Ascending aorta (tissue), 2 donors: ENCODE data around the gene JHY. TPM values are rescaled to one million over a fixed set of nuclear protein-coding genes. Genes with fewer than 3 reads are reported as not detected.

Experiments
- DNase-seq, 2 donors: peaks; one replicate each; pipeline ENCODE4 v3.0.0-alpha.2; 2019; ENCODE audit warnings: low spot score in 2 of 2
- H3K27ac ChIP-seq, 2 donors: fragments of 200-600 bp; sonication (generic); one replicate each; pipeline ENCODE4 v1.5.1; 2016 to 2017; ENCODE audit warnings: mild to moderate bottlenecking in 1 of 2
- H3K27me3 ChIP-seq: fragments of 200-600 bp; sonication (generic); one replicate; pipeline ENCODE4 v1.5.1; 2017
- H3K36me3 ChIP-seq, 2 donors: fragments of 200-600 bp; sonication (generic); one replicate each; pipeline ENCODE4 v1.5.1; 2016
- H3K4me1 ChIP-seq, 2 donors: fragments of 200-600 bp; sonication (generic); one replicate each; pipeline ENCODE4 v1.5.1; 2016 to 2017; ENCODE audit warnings: mild to moderate bottlenecking in 1 of 2
- H3K4me3 ChIP-seq, 2 donors: fragments of 200-600 bp; sonication (generic); one replicate each; pipeline ENCODE4 v1.5.1; 2016 to 2017; ENCODE audit warnings: mild to moderate bottlenecking in 1 of 2
- H3K9me3 ChIP-seq, 2 donors: fragments of 200-600 bp; sonication (generic); one replicate each; pipeline ENCODE4 v1.5.1; 2016
- intact Hi-C: fragments of 100-400 bp; cut with DNase I; formaldehyde crosslinking; loops from one replicate; pipeline ENCODE4 v1.15.1; 2023
- total RNA-seq: library from RNA; depleted of rRNA; stranded (reverse); fragments of >200 nt; gene quantifications from one replicate; pipeline ENCODE4 v1.1.0, GENCODE V29; 2016
- TF ChIP-seq, protein P1 (sequence below), 3 experiments: fragments of 200-600 bp in 2 of 3; fragments of 450-650 bp in 1 of 3; sonication (generic) in 2 of 3; IDR thresholded peaks; one replicate each; pipeline ENCODE4 v1.5.1; 2016 to 2019; ENCODE audit warnings: antibody characterized with exemption in 3 of 3, mild to moderate bottlenecking in 1 of 3, moderate library complexity in 1 of 3

JHY gene
- total RNA-seq, 1 donor from 2014 or later, result 1.3 TPM

DNA sequence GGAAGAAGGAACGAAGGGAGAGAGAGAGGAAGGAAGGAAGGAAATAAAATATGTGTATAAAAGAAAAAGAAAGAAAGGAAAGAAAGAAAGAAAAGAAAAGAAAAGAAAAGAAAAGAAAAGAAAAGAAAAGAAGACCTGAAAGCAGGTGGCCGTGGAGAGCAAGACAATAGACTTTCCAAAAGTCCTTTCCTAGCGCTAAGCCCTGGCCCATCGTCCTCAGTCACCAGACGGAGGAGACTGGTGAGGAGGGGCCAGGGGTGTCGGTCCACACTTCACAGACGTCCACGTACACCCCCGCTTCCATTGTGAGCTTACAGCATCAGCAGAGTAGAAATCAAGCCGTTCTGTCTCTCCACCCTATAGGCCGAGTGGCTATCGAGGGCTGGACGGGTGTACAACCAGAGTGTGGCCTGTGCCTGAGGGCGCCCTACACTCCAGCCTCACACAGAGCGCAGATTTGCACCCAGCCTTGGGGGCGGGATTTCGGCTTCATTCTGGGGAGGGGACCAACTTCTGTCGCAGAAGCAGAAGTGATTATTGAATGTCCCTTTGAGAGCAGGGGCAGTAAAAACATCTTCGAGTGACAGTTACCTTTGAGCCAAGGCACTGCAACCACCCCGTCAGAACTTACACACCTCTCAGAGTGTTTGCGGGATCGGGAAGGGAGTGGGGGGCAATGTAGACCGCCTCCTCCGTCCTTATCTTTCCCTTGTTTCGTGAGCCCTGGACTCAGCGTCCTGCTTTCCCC lies 101.1 kb downstream of the JHY start:
- H3K9me3 ChIP-seq, result no peaks in the 10 kb centered on the region
- peaks cover 7 to 8% of the 10 kb centered on the region in 2 donors for H3K4me1 ChIP-seq
- intact Hi-C loops, result no loop called here
- H3K36me3 ChIP-seq, result no peaks in the 10 kb centered on the region
- TF ChIP-seq, protein P1, sequence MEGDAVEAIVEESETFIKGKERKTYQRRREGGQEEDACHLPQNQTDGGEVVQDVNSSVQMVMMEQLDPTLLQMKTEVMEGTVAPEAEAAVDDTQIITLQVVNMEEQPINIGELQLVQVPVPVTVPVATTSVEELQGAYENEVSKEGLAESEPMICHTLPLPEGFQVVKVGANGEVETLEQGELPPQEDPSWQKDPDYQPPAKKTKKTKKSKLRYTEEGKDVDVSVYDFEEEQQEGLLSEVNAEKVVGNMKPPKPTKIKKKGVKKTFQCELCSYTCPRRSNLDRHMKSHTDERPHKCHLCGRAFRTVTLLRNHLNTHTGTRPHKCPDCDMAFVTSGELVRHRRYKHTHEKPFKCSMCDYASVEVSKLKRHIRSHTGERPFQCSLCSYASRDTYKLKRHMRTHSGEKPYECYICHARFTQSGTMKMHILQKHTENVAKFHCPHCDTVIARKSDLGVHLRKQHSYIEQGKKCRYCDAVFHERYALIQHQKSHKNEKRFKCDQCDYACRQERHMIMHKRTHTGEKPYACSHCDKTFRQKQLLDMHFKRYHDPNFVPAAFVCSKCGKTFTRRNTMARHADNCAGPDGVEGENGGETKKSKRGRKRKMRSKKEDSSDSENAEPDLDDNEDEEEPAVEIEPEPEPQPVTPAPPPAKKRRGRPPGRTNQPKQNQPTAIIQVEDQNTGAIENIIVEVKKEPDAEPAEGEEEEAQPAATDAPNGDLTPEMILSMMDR (IDR thresholded peaks at IDR 0.05), result no peak
- H3K4me3 ChIP-seq, result peak overlapping the region; percentile 69 to 87
- no peak for DNase-seq
- peaks cover 32% of the 10 kb centered on the region for H3K27me3 ChIP-seq
- no peak overlapping the region for H3K27ac ChIP-seq

DNA sequence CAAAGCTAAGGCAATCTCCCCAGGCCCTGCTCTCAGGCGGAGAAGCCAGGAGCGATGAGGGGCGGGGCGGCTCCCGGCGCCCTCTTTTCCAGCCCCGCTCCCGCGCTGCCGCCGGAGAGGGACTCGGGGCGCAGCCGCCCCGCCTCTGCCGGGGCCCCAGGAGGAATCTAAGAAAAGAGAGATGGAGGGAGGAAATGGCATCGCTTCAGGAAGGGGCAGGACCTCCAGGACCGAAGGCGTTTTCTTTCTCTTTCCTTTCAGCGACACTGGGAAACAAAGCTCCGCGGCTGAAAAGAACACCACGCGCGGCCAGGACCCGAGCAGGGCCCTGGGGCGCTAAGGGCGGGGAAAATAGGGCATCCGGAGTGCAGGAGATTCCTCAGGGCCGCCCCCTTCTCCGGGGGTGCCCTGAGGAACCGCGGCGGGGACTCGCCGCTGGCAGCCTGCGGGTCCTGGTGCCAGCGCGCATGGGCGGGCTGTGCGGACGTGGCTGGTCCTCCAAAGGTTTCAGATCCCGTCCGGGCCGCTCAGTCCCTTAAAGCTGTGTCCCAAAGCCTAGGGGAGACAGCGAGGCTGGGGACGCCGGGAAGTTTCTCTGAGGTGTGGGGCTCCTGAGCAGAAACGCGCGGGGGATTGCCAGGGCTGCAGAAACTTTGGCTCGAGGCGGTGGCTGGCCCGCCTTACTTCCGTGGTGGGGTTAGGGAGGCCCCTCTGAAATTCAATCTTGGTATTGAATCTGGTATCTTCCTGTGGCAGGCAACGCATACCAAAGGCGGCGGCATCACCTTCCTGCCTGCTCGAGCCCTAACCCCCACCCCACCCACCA lies 101.8 kb downstream of the JHY start:
- Histone ChIP-seq H3K36me3 (no peaks in the 10 kb centered on the region), H3K4me1 (peaks cover 7 to 8% of the 10 kb centered on the region in 2 donors), H3K9me3 (no peaks in the 10 kb centered on the region), H3K27me3 (peaks cover 26% of the 10 kb centered on the region), H3K4me3 (peak overlapping the region; percentile 69 to 87), H3K27ac (no peak overlapping the region)
- intact Hi-C loops, result no loop called here
- DNase-seq, result no peak
- TF ChIP-seq, protein P1 (IDR thresholded peaks at IDR 0.05), result no peak

DNA sequence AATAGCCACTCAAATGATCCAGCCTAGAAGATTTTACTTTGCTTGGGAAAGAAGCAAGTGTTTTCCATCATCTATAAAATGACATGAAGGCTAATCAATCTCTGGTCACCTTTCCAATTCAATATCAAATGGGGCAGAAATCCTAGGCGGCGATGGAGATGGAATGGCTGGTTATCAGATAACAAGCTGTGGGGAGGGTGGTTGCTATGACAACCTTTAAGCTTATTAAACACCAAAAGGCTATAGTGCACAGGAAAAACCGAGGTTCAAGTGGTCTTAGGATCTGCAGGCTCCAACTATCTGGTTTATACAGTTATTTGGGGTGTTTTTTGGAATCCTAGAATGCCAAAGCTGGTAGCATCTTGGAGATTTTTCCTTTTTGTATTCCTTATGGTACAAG lies 113.0 kb downstream of the JHY start:
- TF ChIP-seq, protein P1 (IDR thresholded peaks at IDR 0.05), result no peak
- no peaks in the 10 kb centered on the region for H3K36me3 ChIP-seq
- no peak overlapping the region for H3K4me3 ChIP-seq
- no peaks in the 10 kb centered on the region for H3K4me1 ChIP-seq
- H3K27me3 ChIP-seq, result no peaks in the 10 kb centered on the region
- no peak for DNase-seq
- intact Hi-C loops, result no loop called here
- no peaks in the 10 kb centered on the region for H3K9me3 ChIP-seq
- H3K27ac ChIP-seq, result no peak overlapping the region

DNA sequence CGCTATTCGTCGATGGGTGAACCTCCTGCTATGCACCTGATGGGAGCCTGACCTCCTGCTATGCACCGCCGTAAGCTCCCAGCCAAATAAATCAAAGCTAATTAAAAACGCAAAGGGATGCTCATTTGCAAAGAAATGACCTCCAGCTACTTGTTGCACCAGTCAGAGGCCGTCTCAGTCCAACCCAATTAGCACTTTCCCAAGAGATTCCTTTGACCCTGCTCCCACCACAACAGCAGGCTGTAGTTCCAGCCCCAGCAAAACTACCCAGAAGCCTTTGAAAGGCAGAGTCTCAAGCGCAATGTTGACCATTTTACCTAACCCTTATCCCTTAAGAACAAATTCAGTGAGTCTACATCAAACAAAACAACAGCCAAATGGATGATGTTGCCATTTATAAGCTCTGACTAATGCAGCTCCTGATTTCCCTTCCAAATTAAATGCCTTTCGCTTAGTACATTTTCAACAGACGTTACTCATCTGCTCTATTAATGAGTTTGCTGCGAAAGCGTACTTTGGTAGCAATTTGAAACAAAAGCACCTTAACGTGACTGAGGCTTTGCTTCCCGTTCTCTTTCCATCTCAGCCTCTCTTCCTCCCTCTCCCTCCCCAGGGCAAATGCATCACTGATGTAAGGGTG lies 116.3 kb downstream of the JHY start:
- no peaks in the 10 kb centered on the region for H3K36me3 ChIP-seq
- H3K4me3 ChIP-seq, result no peak overlapping the region
- H3K9me3 ChIP-seq, result no peaks in the 10 kb centered on the region
- H3K27me3 ChIP-seq, result no peaks in the 10 kb centered on the region
- DNase-seq, result peak in 1 of 2 donors; percentile 8
- TF ChIP-seq, protein P1 (IDR thresholded peaks at IDR 0.05), result no peak
- H3K4me1 ChIP-seq, result no peaks in the 10 kb centered on the region
- H3K27ac ChIP-seq, result no peak overlapping the region
- intact Hi-C loops, result no loop called here

DNA sequence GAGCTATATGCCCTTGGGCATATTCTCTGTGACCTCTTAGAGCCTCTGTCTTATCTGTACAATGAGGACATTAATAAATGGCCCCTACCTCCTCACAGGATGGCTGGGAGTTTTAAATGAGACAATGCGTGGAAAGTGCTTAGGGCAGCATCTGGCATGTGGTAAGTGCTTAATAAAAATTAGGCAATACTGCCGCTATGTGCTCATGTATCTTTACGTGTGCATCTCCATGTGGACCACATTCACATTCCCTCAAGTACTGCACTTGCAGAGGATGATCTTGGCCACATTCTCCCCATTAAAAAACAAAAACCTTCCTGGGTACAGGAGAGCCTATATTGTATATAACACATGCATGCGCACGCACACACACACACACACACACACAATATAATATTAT lies 118.2 kb downstream of the JHY start:
- no peak for DNase-seq
- no peaks in the 10 kb centered on the region for H3K9me3 ChIP-seq
- H3K36me3 ChIP-seq, result no peaks in the 10 kb centered on the region
- H3K27ac ChIP-seq, result no peak overlapping the region
- no peaks in the 10 kb centered on the region for H3K27me3 ChIP-seq
- TF ChIP-seq, protein P1 (IDR thresholded peaks at IDR 0.05), result no peak
- no peaks in the 10 kb centered on the region for H3K4me1 ChIP-seq
- intact Hi-C loops, result no loop called here
- H3K4me3 ChIP-seq, result no peak overlapping the region
